Astrocyte (in vitro differentiated cells and primary cell): ENCODE results near the gene PRKAG2.

Experiments
- EZH2 ChIP-seq: IDR thresholded peaks from 2 replicates; pipeline ENCODE4 v1.6.1; 2012; ENCODE audit warnings: mild to moderate bottlenecking, low read length, inconsistent platforms; ENCODE audit not compliant: insufficient read depth
- TF ChIP-seq, protein P1 (sequence below): IDR thresholded peaks from 2 replicates; pipeline ENCODE4 v1.5.1; 2011; ENCODE audit warnings: low read depth, mild to moderate bottlenecking, inconsistent platforms, low read length, moderate library complexity; ENCODE audit not compliant: insufficient read depth

DNA sequence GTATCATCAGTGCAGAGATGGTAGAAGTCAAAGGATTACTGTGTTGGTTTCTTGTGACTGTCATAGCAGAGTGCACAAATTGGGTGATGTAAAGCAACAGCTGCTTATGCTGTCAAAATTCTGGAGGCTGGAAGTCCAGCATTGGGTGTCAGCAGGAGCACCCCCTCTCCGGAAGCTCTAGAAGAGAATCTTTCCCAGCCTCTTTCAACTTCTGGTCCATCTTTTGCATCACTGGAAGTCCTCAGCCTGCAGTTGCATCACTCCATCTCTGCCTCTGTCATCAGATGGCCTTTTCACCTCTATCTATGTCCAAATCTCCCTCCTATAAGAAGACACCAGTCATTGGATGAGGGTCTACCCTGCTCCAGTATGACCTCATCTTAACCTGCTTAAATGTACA lies 43.6 kb upstream of the PRKAG2 start:
- TF ChIP-seq, protein P1, sequence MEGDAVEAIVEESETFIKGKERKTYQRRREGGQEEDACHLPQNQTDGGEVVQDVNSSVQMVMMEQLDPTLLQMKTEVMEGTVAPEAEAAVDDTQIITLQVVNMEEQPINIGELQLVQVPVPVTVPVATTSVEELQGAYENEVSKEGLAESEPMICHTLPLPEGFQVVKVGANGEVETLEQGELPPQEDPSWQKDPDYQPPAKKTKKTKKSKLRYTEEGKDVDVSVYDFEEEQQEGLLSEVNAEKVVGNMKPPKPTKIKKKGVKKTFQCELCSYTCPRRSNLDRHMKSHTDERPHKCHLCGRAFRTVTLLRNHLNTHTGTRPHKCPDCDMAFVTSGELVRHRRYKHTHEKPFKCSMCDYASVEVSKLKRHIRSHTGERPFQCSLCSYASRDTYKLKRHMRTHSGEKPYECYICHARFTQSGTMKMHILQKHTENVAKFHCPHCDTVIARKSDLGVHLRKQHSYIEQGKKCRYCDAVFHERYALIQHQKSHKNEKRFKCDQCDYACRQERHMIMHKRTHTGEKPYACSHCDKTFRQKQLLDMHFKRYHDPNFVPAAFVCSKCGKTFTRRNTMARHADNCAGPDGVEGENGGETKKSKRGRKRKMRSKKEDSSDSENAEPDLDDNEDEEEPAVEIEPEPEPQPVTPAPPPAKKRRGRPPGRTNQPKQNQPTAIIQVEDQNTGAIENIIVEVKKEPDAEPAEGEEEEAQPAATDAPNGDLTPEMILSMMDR, result no peak
- no peak for TF ChIP-seq EZH2
